Measurements from ENCODE around the gene CCDC51.

DNA sequence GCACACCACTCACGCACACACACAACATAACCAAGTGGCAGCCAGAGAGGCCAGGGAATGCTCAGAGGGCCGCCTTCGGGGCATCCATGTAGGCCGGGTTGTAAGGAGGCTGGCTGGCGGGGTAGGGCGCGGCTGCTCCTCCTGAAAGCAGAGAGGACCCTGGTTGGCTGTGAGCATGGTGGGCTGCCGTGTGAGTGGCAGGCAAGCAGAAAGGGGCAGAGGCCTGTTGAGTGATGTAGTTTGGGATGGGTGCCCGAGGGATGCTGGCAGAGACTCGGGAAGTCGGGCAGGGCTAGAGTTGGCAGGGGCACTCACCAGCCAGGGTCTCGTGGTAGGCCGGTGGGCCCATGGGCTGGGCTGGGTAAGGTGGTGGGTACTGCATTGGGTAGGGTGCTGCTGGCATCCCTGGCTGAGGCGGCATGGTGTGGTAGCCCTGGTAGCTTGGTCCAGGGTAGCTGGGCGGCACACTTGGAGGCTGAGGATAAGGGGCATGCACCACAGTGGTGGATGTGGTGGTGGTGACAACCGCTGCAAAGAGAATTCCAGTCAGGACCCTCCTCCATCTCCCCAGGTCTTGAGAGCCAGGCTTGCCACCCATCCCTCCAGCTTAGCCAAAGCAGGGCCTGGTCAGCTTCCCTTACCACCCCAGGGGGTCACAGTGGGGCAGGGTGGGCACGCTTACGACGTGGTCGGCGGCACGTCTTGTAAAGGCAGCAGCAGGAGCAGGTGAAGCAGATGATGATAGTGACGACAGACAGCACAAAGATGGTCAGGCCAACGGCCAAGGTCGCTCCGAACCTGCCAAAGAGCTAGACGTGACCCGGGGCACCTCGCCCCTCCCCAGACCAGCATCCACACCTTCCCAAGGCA, 29.4 kb upstream of the CCDC51 start:
- no peak for TF ChIP-seq POLR2A (IDR thresholded peaks at IDR 0.05)
- TF ChIP-seq, protein P1, sequence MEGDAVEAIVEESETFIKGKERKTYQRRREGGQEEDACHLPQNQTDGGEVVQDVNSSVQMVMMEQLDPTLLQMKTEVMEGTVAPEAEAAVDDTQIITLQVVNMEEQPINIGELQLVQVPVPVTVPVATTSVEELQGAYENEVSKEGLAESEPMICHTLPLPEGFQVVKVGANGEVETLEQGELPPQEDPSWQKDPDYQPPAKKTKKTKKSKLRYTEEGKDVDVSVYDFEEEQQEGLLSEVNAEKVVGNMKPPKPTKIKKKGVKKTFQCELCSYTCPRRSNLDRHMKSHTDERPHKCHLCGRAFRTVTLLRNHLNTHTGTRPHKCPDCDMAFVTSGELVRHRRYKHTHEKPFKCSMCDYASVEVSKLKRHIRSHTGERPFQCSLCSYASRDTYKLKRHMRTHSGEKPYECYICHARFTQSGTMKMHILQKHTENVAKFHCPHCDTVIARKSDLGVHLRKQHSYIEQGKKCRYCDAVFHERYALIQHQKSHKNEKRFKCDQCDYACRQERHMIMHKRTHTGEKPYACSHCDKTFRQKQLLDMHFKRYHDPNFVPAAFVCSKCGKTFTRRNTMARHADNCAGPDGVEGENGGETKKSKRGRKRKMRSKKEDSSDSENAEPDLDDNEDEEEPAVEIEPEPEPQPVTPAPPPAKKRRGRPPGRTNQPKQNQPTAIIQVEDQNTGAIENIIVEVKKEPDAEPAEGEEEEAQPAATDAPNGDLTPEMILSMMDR (IDR thresholded peaks at IDR 0.05) = no peak

All from tibial nerve (tissue), 3 donors.